Body of pancreas (tissue), 4 donors: ENCODE data around the gene RBMS3.

ENCODE experiments used
- CTCF ChIP-seq, 7 experiments: fragments of 450-650 bp in 4 of 7; fragments of 200-600 bp in 3 of 7; sonication (generic) in 3 of 7; IDR thresholded peaks; one replicate each; pipeline ENCODE4 v1.5.1; 2016 to 2019; ENCODE audit warnings: antibody characterized with exemption in 7 of 7
- POLR2A ChIP-seq, 3 donors: fragments of 450-650 bp; IDR thresholded peaks; one replicate each; pipeline ENCODE4 v1.6.1; 2016; ENCODE audit warnings: antibody characterized with exemption in 3 of 3, mild to moderate bottlenecking in 2 of 3

- no peak for TF ChIP-seq CTCF (IDR thresholded peaks at IDR 0.05)
- no peak for TF ChIP-seq POLR2A (IDR thresholded peaks at IDR 0.05)
Measured at GRCh38 chr3:29761517-29761916, 480.6 kb downstream of the RBMS3 start.
